NCI-H82 treated with DMSO at 0.1 percent for 48 hours (cell line): ENCODE results near the gene GLTPD2.

ENCODE experiments used
- DNase-seq: peaks from one replicate; lab custom pipeline; 2025; ENCODE audit not compliant: unreplicated experiment; lab: John Stamatoyannopoulos, UW

Gene GLTPD2

GRCh38 chr17:4788807-4789700 lies at the start of gene GLTPD2:
TSS of gene GLTPD2 (plus strand) at chr17:4788964. CDS start at chr17:4789012, 48 bp downstream.
- no peak for DNase-seq

DNA sequence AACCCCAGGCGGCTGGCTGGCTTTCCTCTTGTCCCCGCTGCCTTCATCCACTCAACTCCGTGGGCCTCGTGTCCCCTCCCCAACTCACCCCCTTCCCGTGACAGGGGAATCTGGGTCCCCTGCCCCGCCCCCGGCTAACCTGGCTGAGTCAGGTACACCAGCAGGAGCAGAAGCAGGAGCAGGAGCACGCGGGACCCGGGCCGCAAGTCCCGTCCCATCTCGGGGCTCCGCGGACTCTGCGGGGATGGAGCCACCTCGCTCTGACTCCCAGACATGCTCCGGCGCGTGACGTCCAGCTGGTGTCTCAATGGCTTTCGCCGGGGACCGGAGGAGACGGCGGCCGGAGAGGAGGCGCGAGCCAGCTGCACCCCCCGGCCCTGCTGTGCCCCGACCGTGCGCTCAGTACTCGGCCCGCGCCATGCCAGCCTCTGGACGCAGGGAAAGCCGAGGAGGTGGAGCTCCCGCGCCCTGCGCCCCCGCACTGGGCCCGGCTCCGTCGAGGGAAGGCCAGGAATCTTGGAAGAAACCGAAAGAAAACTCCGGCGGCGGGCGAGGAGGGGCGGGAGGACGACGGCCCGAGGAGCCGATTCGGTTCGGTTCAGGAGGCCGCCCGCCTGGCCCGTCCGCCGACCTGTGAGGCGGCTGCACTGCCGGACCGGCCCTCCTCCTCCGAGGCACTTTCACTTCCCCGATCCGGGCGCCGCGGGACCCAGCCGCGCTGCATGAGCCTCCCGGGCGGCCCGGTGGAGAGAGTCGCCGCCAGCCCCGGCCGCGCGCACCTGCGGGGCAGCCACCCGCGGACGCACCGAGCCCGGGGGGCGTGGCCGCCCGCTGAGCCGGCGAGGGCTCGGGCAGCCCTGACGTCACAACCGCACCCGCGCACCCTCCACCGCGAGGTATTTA lies 49.4 kb upstream of the GLTPD2 start, which contains the start of the genes CXCL16 and ZMYND15:
Gene CXCL16 (minus strand): TSS at position 807 of the 903 bp plus-strand sequence. CDS start 589 bp downstream, at position 218.
Gene ZMYND15 (plus strand): TSS at position 712 of the 903 bp plus-strand sequence. CDS start 716 bp downstream, outside the sequence.
- no peak for DNase-seq

GRCh38 chr17:4740025-4740351 lies 48.8 kb upstream of the GLTPD2 start:
- no peak for DNase-seq

- DNase-seq = no peak
Measured at GRCh38 chr17:4740584-4740983, 48.2 kb upstream of the GLTPD2 start.

DNA sequence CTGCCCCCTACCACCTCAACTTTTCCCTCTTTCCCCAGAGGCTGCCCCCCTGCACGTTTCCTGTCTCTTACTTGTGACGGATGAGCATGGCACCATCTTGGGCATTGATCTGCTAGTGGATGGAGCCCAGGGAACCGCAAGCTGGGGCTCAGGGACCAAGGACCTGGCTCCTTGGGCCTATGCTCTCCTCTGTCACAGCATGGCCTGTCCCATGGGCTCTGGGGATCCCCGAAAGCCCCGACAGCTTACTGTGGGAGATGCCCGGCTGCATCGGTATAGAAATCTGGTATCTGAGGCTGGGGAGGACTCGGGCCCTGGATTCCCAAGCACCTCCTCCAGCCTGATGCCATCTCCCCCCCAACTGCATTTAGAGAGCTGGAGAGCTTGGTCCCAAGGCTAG lies 47.2 kb upstream of the GLTPD2 start:
- no peak for DNase-seq

- no peak for DNase-seq
Measured at GRCh38 chr17:4742133-4742532, 46.6 kb upstream of the GLTPD2 start.

- no peak for DNase-seq
Measured at GRCh38 chr17:4742629-4743028, 46.1 kb upstream of the GLTPD2 start.

- no peak for DNase-seq
Measured at GRCh38 chr17:4743216-4743615, 45.5 kb upstream of the GLTPD2 start.

GRCh38 chr17:4743898-4744297 lies 44.9 kb upstream of the GLTPD2 start:
- DNase-seq = no peak

GRCh38 chr17:4744999-4745969 lies 43.5 kb upstream of the GLTPD2 start:
- no peak for DNase-seq

GRCh38 chr17:4747847-4748246 lies 40.9 kb upstream of the GLTPD2 start:
- DNase-seq = no peak

- DNase-seq = no peak
Measured at GRCh38 chr17:4748686-4749085, 40.1 kb upstream of the GLTPD2 start.

DNA sequence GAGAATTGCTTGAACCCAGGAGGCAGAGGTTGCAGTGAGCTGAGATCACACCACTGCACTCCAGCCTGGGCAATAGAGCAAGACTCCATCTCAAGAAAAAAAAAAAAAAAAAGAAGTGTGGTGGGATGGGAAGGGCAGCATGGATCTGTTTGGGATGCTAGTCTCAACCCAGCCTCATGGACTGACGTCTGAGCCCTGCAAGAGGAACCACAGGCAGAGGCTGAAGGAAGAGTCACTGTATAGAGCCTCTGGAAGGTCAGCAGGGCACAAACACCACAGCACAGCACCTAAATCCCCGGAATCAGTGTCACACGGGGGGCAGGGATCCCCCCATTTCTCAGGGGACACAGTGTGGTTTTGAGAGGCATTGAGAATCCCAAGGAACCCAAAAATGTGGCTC lies 38.2 kb upstream of the GLTPD2 start:
- DNase-seq = no peak

DNA sequence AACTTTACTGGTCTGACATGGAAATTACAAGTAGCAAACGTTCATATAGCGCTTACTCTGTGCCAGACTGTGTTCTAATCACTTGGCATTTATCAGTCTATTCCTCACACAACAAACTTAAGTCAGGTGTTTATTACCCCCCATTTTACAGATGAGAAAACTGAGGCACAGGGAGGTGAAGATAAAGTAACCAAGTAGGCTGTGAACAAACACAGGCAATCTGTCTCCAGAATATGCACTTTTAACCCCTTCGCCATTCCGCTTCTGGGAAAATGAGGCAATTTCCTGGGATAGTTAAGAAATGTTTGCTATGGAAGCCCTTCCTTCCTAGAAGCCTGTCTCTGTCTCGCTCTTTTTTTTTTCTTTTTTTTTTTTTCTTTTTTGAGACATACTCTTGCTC lies 36.8 kb upstream of the GLTPD2 start:
- no peak for DNase-seq

DNA sequence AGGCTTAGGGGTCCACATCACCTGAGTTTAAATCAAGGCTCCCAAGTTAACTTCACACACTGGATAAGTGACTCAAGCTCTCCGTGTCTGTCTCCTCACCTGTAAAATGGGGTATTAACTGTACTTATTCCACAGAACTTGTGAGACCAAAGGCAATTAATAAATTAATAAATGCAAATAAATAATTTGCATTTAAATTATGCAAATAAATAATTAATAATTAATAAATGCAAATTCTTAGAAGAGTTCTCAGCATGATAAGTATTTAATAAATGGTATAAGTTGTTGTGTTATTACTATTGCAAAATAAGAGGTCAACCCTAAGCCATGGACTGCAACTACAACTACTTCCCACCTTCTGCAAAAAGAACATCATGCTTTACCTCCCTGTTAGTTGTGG lies 35.4 kb upstream of the GLTPD2 start:
- DNase-seq = no peak

DNA sequence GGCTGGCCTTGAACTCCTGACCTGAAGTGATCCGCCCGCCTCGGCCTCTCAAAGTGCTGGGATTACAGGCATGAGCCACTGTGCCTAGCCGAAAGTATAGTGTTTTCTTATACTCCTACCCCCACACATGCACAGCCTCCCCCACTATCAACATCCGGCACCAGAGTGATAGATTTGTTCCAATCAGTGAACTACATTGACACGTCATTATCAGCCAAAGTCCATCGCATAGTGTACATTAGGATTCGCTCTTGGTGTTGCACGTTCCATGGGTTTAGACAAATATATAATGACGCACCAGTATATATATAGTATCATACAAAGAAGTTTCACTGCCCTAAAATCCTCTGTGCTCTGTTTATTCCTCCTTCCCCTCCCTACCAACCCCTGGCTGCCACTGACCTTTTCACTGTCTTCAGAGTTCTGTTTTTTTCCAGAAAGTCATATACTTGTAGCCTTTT lies 29.0 kb upstream of the GLTPD2 start:
- no peak for DNase-seq

DNA sequence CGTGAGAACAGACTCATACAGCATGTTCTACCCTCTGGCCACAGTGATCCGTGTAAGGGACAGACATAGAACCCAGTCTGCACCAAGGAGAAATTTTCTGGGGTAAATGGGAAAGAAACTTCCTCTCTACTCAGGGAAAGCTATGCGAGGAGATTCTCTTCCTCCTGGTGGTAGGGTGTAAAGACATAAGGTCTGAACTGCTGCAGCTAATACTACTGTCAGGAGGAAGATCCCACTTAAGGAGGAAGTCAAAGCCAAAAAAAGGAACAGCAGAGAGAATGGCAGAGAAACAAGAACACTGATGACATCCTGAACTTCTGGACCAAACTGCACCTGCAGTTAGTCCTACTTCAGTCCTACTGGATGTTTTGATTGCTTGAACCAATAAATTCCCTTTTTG lies 24.2 kb upstream of the GLTPD2 start:
- no peak for DNase-seq

DNA sequence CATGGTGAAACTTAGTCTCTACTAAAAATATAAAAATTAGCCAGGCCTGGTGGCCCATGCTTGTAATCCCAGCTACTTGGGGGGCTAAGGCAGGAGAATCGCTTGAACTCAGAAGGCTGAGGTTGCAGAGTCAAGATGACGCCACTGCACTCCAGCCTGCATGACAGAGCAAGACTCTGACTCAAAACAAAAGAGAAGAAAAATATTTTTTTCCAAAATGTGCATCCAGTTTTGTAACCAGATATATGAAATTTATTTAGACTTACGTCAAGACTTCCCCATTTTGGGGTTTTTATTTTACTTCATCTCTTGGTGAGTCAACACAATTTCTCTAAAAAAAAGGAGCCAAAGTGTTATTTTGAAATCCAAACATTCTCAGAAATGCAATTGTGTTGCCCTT lies 22.6 kb upstream of the GLTPD2 start:
- no peak for DNase-seq

DNA sequence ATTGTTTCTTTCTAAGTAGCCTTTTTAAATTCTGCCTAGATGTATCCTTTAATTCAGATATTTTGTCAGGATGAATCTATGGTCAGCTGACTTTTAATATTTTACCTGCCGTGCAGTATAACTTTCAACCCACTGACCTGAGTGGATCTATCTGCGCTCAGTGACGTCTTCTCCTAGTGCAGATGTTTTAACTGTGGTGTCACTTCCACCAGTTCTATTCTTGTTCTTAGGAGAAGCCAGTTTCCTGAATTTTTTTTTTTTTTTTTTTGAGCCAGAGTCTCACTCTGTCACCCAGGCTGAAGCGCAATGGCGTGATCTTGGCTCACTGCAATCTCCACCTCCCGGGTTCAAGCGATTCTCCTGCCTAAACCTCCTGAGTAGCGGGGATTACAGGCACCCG lies 22.0 kb upstream of the GLTPD2 start:
- DNase-seq = no peak

DNA sequence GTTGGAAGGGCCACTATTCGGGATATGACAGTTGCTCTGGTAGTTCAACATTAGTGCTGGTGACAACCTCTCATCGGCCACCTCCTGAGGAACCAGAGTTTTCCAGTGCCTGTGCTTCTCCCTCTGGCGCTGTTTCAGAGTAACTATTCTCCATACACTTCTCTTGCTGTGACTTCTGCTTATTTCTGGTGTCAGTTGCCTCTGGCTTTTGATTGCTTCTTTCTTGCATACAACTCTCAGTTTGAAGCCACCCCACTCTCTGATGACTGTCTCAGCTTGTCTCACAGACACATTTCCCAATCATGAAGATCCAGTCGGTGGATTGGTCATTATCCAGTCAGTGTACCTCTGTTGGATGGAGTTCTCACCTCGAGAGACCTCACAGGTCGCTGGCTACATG lies 20.5 kb upstream of the GLTPD2 start:
- DNase-seq = no peak

DNA sequence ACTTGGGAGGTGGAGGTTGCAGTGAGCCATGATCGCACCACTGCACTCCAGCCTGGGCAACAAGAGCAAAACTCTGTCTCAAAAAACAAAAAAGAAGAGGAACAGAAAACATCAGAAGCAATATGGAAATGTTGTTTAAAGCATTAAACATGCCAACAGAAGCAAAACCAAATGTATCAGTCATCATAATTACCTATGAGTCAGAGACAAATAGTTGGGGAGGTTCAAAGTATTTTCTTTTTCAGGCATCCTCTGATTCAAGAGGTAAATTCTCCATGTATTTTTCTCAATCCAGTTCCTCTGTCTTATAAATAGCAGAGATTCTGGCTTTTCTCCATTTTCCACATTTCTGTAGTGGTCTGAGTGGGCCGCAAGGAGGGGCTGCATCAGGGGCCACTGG lies 19.1 kb upstream of the GLTPD2 start:
- DNase-seq = no peak
